Epithelial cell of prostate (primary cell): Measurements from ENCODE around the gene POLR2J3.
A peak's percentile ranks its signal among the peaks of the same experiment; 100 is the strongest.
"Not testable (repeated sequence)": the region's sequence is repeated elsewhere in the genome, so short reads cannot be mapped to it uniquely, and the experiment has no call there.

Source experiments
- DNase-seq: peaks from one replicate; pipeline ENCODE4 v3.0.0-alpha.2; 2011; ENCODE audit warnings: low read depth, low spot score
- H3K27ac ChIP-seq: fragments of 450-650 bp; 2 replicates; pipeline ENCODE4 v1.5.1; 2017; ENCODE audit warnings: mild to moderate bottlenecking

POLR2J3 gene

GRCh38 chr7:102572261-102573239, at the start of gene POLR2J3:
Gene POLR2J3 (minus strand): TSS chr7:102572583. CDS start chr7:102572521, 62 bp downstream.
- peak; percentile 3 for DNase-seq

GRCh38 chr7:102618122-102618521, 45.7 kb upstream of the POLR2J3 start:
- H3K27ac ChIP-seq, DNase-seq: not testable (repeated sequence)

More at GRCh38 chr7:102572261-102573239, at the start of gene POLR2J3:
- H3K27ac ChIP-seq, result not testable (repeated sequence)

- DNase-seq, H3K27ac ChIP-seq: not testable (repeated sequence)
These were observed 44.2 kb upstream of the POLR2J3 start, which contains the start of gene RASA4 for GRCh38 chr7:102616507-102617125. Gene RASA4 (minus strand): TSS chr7:102616756. CDS start chr7:102616689, 67 bp downstream.

- not testable (repeated sequence) for DNase-seq, H3K27ac ChIP-seq
These were observed 43.5 kb upstream of the POLR2J3 start for GRCh38 chr7:102615930-102616329.

GRCh38 chr7:102614873-102615272, 42.5 kb upstream of the POLR2J3 start:
- H3K27ac ChIP-seq, DNase-seq: not testable (repeated sequence)

- not testable (repeated sequence) for H3K27ac ChIP-seq, DNase-seq
These were observed 41.9 kb upstream of the POLR2J3 start for GRCh38 chr7:102614346-102614697.

GRCh38 chr7:102613575-102614345, 41.4 kb upstream of the POLR2J3 start:
- not testable (repeated sequence) for H3K27ac ChIP-seq, DNase-seq

- not testable (repeated sequence) for H3K27ac ChIP-seq
These were observed 39.4 kb upstream of the POLR2J3 start for GRCh38 chr7:102611675-102612325.

GRCh38 chr7:102611013-102611674, 38.8 kb upstream of the POLR2J3 start:
- not testable (repeated sequence) for DNase-seq, H3K27ac ChIP-seq

More at GRCh38 chr7:102611675-102612325, 39.4 kb upstream of the POLR2J3 start:
- not testable (repeated sequence) for DNase-seq

GRCh38 chr7:102610441-102610840, 38.1 kb upstream of the POLR2J3 start:
- H3K27ac ChIP-seq, DNase-seq: not testable (repeated sequence)

GRCh38 chr7:102609734-102610133, 37.4 kb upstream of the POLR2J3 start:
- H3K27ac ChIP-seq, DNase-seq: not testable (repeated sequence)

- H3K27ac ChIP-seq, DNase-seq: not testable (repeated sequence)
These were observed 34.5 kb upstream of the POLR2J3 start for GRCh38 chr7:102606848-102607247.

- DNase-seq, result not testable (repeated sequence)
These were observed 32.2 kb upstream of the POLR2J3 start for GRCh38 chr7:102604431-102605145.

GRCh38 chr7:102602317-102602716, 29.9 kb upstream of the POLR2J3 start:
- DNase-seq, H3K27ac ChIP-seq: not testable (repeated sequence)

More at GRCh38 chr7:102604431-102605145, 32.2 kb upstream of the POLR2J3 start:
- H3K27ac ChIP-seq, result not testable (repeated sequence)

- not testable (repeated sequence) for DNase-seq, H3K27ac ChIP-seq
These were observed 27.3 kb upstream of the POLR2J3 start for GRCh38 chr7:102599699-102600098.

- H3K27ac ChIP-seq, DNase-seq: not testable (repeated sequence)
These were observed 23.7 kb upstream of the POLR2J3 start for GRCh38 chr7:102596036-102596435.

GRCh38 chr7:102593637-102594334, 21.4 kb upstream of the POLR2J3 start:
- H3K27ac ChIP-seq, DNase-seq: not testable (repeated sequence)
